Peyer's patch (tissue), 4 donors: ENCODE data around the gene FAM193A. TPM values are rescaled to one million over a fixed set of nuclear protein-coding genes. Genes with fewer than 3 reads are reported as not detected.
A peak's percentile ranks its signal among the peaks of the same experiment; 100 is the strongest.
"Not testable (repeated sequence)": the region's sequence is repeated elsewhere in the genome, so short reads cannot be mapped to it uniquely, and the experiment has no call there.

ENCODE experiments used
- DNase-seq, 3 donors: peaks; one replicate each; pipeline ENCODE4 v3.0.0-alpha.2; 2017 to 2019
- H3K27ac ChIP-seq, 4 donors: fragments of 200-600 bp; sonication (generic); one replicate each; pipeline ENCODE4 v1.5.1; 2016 to 2019
- H3K27me3 ChIP-seq, 2 donors: fragments of 200-600 bp; sonication (generic); one replicate each; pipeline ENCODE4 v1.5.1; 2019
- H3K36me3 ChIP-seq, 3 donors: fragments of 200-600 bp; sonication (generic); one replicate each; pipeline ENCODE4 v1.5.1; 2016 to 2019
- H3K4me1 ChIP-seq, 4 donors: fragments of 200-600 bp; sonication (generic); one replicate each; pipeline ENCODE4 v1.5.1; 2016 to 2019
- H3K4me3 ChIP-seq, 4 donors: fragments of 200-600 bp; sonication (generic); 1 replicate in 3 of 4; 2 replicates in 1 of 4; pipeline ENCODE4 v1.5.1; 2016 to 2019; ENCODE audit warnings: mild to moderate bottlenecking in 1 of 4
- H3K9me3 ChIP-seq, 4 donors: fragments of 200-600 bp; sonication (generic); one replicate each; pipeline ENCODE4 v1.5.1; 2016 to 2019; ENCODE audit warnings: mild to moderate bottlenecking in 1 of 4
- CTCF ChIP-seq, 6 experiments: fragments of 450-650 bp in 4 of 6; fragments of 200-600 bp in 2 of 6; sonication (generic) in 1 of 6; IDR thresholded peaks; one replicate each; pipeline ENCODE4 v1.5.1; 2017 to 2019; ENCODE audit warnings: antibody characterized with exemption in 6 of 6, mild to moderate bottlenecking in 3 of 6, moderate library complexity in 1 of 6
- POLR2A ChIP-seq, 2 donors: fragments of 450-650 bp; IDR thresholded peaks; one replicate each; pipeline ENCODE4 v1.5.1; 2017; ENCODE audit warnings: antibody characterized with exemption in 2 of 2, mild to moderate bottlenecking in 2 of 2, moderate library complexity in 2 of 2
- small RNA-seq, 2 donors: library from RNA; depleted of rRNA; stranded (forward); fragments of <200 nt; gene quantifications; one replicate each; pipeline ENCODE3, GENCODE V24; 2016
- total RNA-seq, 4 donors: library from RNA; depleted of rRNA; stranded (reverse); fragments of >200 nt; gene quantifications; one replicate each; pipeline ENCODE4 v1.1.0, GENCODE V29; 2016

FAM193A gene
- total RNA-seq, 4 donors from 2014 or later = 38.2 to 77.6 (median 51.2) TPM

GRCh38 chr4:2771264-2771663 lies 234.8 kb downstream of the FAM193A start:
- H3K36me3 ChIP-seq = no peaks in the 10 kb centered on the region
- H3K4me3 ChIP-seq = no peak overlapping the region
- peak in 1 of 3 donors; percentile 23 for DNase-seq
- no peaks in the 10 kb centered on the region for H3K9me3 ChIP-seq
- TF ChIP-seq POLR2A (IDR thresholded peaks at IDR 0.05) (no peak), CTCF (IDR thresholded peaks at IDR 0.05) (no peak)
- no peaks in the 10 kb centered on the region for H3K27me3 ChIP-seq
- H3K4me1 ChIP-seq = no peaks in the 10 kb centered on the region
- H3K27ac ChIP-seq = no peak overlapping the region

DNA sequence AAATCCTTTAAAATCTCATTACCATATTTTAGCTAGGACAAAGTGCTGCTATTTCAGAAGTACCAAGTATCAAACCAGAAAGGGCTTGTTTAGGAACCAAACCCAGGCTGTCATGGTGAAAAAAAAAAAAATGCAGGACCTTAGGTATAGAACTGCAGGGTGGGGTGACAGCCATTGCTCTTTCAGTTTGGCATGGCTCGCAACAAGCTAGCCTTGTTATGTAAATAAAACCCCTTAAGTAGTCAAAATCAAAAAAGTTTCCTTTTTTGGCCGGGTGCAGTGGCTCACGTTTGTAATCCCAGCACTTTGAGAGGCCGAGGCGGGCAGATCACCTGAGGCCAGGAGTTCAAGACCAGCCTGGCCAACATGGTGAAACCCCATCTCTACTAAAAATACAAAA lies 244.2 kb downstream of the FAM193A start:
- not testable (repeated sequence) for DNase-seq, H3K9me3 ChIP-seq, H3K4me1 ChIP-seq, H3K4me3 ChIP-seq, H3K27ac ChIP-seq, H3K27me3 ChIP-seq, H3K36me3 ChIP-seq

DNA sequence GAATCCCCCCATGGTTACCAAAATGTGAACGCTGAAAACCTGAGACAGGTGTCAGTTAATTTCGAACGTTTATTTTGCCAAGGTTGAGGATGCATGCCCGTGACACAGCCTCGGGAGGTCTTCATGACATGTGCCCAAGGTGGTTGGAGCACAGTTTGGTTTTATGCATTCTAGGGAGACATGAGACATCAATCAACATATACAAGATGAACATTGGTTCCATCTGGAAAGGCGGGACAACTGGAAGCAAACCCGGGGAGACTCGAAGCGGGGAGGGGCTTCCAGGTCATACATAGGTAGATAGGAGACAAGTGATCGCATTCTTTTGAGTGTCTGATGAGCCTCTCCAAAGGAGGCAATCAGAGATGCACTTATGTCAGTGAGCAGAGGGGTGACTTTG lies 245.5 kb downstream of the FAM193A start:
- no peak overlapping the region for H3K27ac ChIP-seq
- TF ChIP-seq POLR2A (IDR thresholded peaks at IDR 0.05) (no peak), CTCF (IDR thresholded peaks at IDR 0.05) (no peak)
- H3K9me3 ChIP-seq = no peaks in the 10 kb centered on the region
- no peaks in the 10 kb centered on the region for H3K27me3 ChIP-seq
- no peaks in the 10 kb centered on the region for H3K36me3 ChIP-seq
- no peak overlapping the region for H3K4me3 ChIP-seq
- DNase-seq = peak in 2 of 3 donors; percentile 15 to 36
- H3K4me1 ChIP-seq = peaks cover 0 to 11% (median 5%) of the 10 kb centered on the region in 4 donors

Small RNA genes lying within 50 kb of the gene (small RNA-seq; reads per million reads assigned to genes)
- 0 reads per million in 2 donors for gene CR545473.1
- 0 reads per million in 2 donors for gene RF00019

Other genes starting within 250 kb of the FAM193A start
- gene ZFYVE28, start 118.0 kb upstream of the FAM193A start, total RNA-seq = 100 to 1,000 TPM in 1 of 4 donors, 10 to 100 TPM in 3; 20.6 to 153 (median 63.2) TPM
- 1 to 10 TPM in 1 of 4 donors, under 1 TPM in 1, not detected in 2; 0.80 to 1.2 TPM for gene CFAP99, start 117.7 kb upstream of the FAM193A start, total RNA-seq
- gene RNF4, start 67.5 kb upstream of the FAM193A start, total RNA-seq = 10 to 100 TPM; 42.2 to 99.0 (median 50.1) TPM
- gene TNIP2, start 219.7 kb downstream of the FAM193A start, total RNA-seq = 100 to 1,000 TPM; 135 to 255 (median 145) TPM